Choroid plexus epithelial cell (primary cell): ENCODE data around the gene ZSWIM6.
A peak's percentile ranks its signal among the peaks of the same experiment; 100 is the strongest.

Experiments used
- DNase-seq: peaks from one replicate; pipeline ENCODE4 v3.0.0-alpha.2; 2010; ENCODE audit warnings: low read depth
- H3K4me3 ChIP-seq: 2 replicates; pipeline ENCODE4 v1.5.1; 2011; ENCODE audit warnings: low read depth, mild to moderate bottlenecking, control low read depth, low read length, moderate library complexity
- TF ChIP-seq, protein P1 (sequence below): conservative IDR thresholded peaks from 2 replicates; pipeline ENCODE4 v1.5.1; 2011; ENCODE audit warnings: low read depth, mild to moderate bottlenecking, control low read depth, inconsistent platforms, low read length, moderate library complexity

Gene ZSWIM6

DNA sequence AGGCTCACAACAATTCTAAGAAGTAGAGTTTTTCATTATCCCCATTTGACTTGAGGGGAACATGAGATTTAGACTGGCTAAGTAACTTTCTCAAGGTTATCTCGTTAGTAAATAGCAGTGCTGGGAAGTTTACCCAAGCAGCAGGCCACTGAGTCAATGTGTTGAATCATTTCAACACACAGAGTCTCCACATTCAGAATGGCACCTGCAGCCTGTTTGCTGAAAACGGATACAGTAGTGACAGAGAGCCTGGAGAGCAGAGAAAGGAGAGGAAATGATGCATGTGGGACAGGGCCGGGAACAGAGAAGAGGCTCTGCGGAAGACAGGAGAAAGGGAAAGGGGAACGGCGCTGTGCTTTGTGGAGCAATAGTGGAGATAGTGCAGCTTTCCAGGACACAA lies 33.5 kb upstream of the ZSWIM6 start:
- TF ChIP-seq, protein P1, sequence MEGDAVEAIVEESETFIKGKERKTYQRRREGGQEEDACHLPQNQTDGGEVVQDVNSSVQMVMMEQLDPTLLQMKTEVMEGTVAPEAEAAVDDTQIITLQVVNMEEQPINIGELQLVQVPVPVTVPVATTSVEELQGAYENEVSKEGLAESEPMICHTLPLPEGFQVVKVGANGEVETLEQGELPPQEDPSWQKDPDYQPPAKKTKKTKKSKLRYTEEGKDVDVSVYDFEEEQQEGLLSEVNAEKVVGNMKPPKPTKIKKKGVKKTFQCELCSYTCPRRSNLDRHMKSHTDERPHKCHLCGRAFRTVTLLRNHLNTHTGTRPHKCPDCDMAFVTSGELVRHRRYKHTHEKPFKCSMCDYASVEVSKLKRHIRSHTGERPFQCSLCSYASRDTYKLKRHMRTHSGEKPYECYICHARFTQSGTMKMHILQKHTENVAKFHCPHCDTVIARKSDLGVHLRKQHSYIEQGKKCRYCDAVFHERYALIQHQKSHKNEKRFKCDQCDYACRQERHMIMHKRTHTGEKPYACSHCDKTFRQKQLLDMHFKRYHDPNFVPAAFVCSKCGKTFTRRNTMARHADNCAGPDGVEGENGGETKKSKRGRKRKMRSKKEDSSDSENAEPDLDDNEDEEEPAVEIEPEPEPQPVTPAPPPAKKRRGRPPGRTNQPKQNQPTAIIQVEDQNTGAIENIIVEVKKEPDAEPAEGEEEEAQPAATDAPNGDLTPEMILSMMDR: no peak
- peak; percentile 68 for DNase-seq
- no peak overlapping the region for H3K4me3 ChIP-seq

DNA sequence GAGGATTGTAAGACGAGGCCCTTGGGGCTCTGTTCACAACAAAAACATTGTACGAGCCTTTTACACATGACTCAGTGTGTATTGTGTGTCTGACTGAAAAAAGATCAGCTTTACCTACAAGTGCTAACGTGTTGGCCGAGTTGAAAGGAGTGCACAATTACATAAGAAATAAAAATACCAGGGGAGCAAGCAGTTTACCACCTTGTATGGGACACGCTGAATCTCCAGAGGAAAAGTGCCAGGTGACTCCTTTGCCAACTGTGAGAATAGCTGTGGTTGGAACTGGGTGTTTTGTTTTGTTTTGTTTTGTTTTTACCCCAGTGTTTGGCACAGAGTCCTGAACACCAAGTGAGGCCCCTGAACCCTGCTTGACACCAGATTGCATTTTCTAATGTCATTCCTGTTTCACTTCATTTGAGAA lies 32.8 kb upstream of the ZSWIM6 start:
- DNase-seq: no peak
- TF ChIP-seq, protein P1: no peak
- no peak overlapping the region for H3K4me3 ChIP-seq

DNA sequence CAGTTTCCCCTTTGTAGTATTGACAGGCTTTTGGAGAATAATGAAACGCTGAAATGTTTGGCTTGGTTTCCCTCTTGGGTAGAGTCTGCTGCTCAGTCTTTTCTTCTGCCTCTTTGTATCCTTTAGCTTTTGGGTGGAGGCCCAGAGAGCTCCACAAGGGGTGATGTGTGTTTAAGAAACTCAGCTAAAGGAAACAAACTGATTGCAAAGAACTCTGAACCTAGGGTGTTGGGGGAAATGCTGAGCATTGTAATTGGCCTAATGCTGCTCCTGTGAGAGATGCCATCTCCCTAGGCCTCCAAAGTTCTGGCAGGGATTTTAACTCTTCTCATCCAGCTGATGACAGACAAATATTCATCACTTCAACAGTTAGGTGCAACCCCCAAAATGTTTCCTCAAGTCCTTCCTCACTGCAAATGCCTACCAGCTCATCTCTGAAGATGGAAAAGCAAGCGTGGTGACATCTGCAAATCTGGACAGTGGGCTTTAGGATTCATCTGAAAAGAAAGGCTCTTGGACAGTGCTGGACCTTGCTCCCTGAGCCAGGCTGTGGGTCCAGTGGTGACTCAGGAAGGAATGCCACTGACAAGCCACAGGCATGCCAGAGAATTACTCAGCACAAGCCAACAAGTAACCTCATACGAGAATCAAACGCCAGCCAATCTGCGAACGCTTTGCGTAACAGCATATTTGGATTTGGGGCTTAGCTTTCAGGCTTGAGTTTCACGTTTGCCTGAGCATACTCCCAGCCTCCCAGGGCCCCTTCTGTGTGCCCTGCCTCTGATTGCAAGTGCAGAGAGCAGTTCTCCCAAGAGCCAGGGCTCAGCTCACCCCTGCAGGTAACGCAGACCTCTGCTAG lies 30.5 kb upstream of the ZSWIM6 start:
- no peak overlapping the region for H3K4me3 ChIP-seq
- TF ChIP-seq, protein P1: peak; percentile 42
- DNase-seq: peak; percentile 99

DNA sequence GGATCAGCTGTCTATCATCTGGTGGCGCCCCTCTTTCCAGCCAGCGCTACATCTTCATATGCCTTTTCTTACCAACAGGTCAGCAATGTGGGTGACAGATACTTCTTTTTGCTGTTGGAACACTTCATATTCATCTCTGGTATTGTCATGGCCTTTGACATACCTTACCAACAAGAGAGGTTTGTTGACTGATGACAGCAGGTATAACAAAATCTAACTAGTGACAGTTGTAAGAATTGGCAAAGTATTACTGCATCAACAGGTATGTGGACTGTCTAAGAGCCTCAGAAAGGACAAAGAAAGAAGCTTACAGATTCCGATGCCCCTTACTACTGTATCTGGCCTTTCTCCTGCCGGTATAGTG lies 29.9 kb upstream of the ZSWIM6 start:
- no peak overlapping the region for H3K4me3 ChIP-seq
- DNase-seq: no peak
- TF ChIP-seq, protein P1: no peak

DNA sequence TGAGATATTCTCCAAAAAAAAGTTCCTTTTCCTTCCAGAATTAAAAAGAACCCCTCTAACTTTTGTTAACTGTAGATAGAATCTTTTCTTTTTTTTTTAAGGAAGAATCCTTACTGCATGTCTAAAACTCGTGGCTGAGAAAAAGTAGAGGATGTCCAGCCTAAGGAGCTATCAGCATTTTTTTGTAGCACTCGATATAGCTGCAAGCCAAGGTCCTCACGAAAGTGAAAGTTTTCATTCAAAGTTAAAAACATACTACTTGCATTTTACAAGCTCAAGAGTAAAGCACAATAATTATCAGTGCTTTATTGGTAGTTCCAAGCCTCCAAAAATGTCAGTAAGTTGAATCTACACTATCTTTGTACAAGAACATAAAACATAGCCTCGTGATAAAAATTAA lies 28.7 kb upstream of the ZSWIM6 start:
- no peak overlapping the region for H3K4me3 ChIP-seq
- TF ChIP-seq, protein P1: no peak
- DNase-seq: no peak

DNA sequence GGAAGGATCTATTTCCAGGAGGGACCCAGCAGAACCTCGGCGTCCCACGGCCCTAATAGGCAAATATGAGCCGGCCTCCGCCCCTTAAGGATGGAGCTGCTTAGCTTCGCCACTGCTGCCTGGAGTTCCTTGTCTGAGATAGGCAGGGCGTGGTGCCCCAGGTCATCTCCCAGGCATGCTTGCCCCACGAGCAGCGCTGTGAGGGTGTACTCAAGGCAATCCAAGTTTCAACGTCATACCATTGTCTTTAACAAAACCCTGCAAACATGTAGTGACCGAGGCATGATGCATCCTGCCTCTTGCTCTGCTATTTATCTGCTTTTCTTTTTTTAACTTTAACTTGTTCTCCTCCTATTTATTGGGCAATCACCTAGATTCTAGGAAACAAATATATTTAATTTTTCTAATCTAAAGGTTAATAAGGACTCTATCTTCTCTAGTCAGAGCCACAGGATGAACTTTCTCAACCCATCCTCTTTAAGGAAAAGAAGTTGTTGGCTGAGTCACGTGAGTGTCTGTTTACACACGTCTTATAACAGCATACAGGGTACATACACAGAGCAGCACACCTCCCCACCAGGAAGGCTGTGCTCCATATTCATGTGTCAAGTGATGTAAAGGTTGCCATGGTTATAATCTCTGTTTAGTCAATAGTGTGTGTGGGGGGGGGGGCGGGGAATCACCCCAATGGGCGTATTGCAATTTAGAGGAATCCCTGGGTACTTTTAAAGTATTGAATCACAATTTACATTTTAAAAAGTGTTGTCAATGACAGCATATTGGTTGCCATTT lies 27.3 kb upstream of the ZSWIM6 start:
- DNase-seq: peak; percentile 95
- H3K4me3 ChIP-seq: no peak overlapping the region
- TF ChIP-seq, protein P1: no peak
